IMR-90 (cell line): Measurements from ENCODE around the gene TNFAIP8.

Experiments
- CTCF ChIP-seq: conservative IDR thresholded peaks from 2 replicates; pipeline ENCODE4 v1.5.1; 2012; ENCODE audit warnings: mild to moderate bottlenecking, low read depth, low read length, improper control_type of control experiment
- NFE2L2 ChIP-seq: fragments of 150-350 bp; IDR thresholded peaks from 2 replicates; pipeline ENCODE4 v1.6.1; 2016; ENCODE audit warnings: low read depth, mild to moderate bottlenecking, low read length
- POLR2A ChIP-seq: IDR thresholded peaks from 2 replicates; pipeline ENCODE4 v1.6.1; 2012; ENCODE audit warnings: mild to moderate bottlenecking, low read depth, low read length
- RAD21 ChIP-seq: IDR thresholded peaks from 2 replicates; pipeline ENCODE4 v1.6.1; 2012; ENCODE audit warnings: low read length, improper control_type of control experiment
- RFX5 ChIP-seq: IDR thresholded peaks from 2 replicates; pipeline ENCODE4 v1.8.0; 2012; ENCODE audit warnings: low read depth, mild to moderate bottlenecking, low read length, moderate library complexity
- USF2 ChIP-seq: fragments of 150-350 bp; IDR thresholded peaks from 2 replicates; pipeline ENCODE4 v1.6.1; 2017; ENCODE audit warnings: mild to moderate bottlenecking, antibody characterized with exemption, low read length, low read depth

- TF ChIP-seq RAD21: no peak
- TF ChIP-seq CTCF: no peak
- no peak for TF ChIP-seq POLR2A
- TF ChIP-seq RFX5: no peak
- TF ChIP-seq NFE2L2: no peak
- TF ChIP-seq USF2: no peak
Observed at GRCh38 chr5:119322312-119322947, 33.4 kb upstream of the TNFAIP8 start.
